Endothelial cell of umbilical vein (primary cell): Measurements from ENCODE around the gene DHFR. TPM values are rescaled to one million over a fixed set of nuclear protein-coding genes. Genes with fewer than 3 reads are reported as not detected.

Experiments used
- BruUV-seq: library from RNA; stranded (reverse); fragments of 400-500 nt; replicated peaks from 2 replicates; lab custom pipeline; 2021; lab: Mats Ljungman, UMichigan
- CTCF ChIA-PET: fragments of 300-600, 350-600 bp; sonication (Branson Sonifier 250); formaldehyde crosslinking; loops from one replicate; lab custom pipeline; 2021; ENCODE audit warnings: antibody characterized with exemption, inconsistent platforms; lab: Charles Lee
- POLR2A ChIA-PET: fragments of 300-600, 350-600 bp; sonication (Branson Sonifier 250); formaldehyde crosslinking; loops from one replicate; lab custom pipeline; 2021; ENCODE audit warnings: antibody characterized with exemption, inconsistent platforms; lab: Charles Lee
- DNase-seq: peaks from one replicate; pipeline ENCODE4 v3.0.0-alpha.2; 2011; ENCODE audit warnings: low read depth, low spot score
- FAIRE-seq: peaks from 2 replicates; lab custom pipeline; 2011; peaks lifted over from hg19 to GRCh38; lab: Jason Lieb, UNC
- H2AFZ ChIP-seq: 2 replicates; pipeline ENCODE4 v1.6.0; 2012; ENCODE audit warnings: low read depth, low read length, control low read depth, inconsistent platforms
- H3K27ac ChIP-seq: 2 replicates; pipeline ENCODE4 v1.5.1; 2011; ENCODE audit warnings: low read depth, mild to moderate bottlenecking, control low read depth, low read length, moderate library complexity; ENCODE audit not compliant: insufficient read depth
- H3K27me3 ChIP-seq, 2 experiments: 2 replicates each; pipeline versions ENCODE4 v1.6.0 to v1.6.1; 2011; ENCODE audit warnings: low read length in 2 of 2, mixed read lengths in 1 of 2; ENCODE audit not compliant: control insufficient read depth in 2 of 2, insufficient read depth in 2 of 2
- H3K36me3 ChIP-seq, 2 experiments: 2 replicates in 1 of 2; 3 replicates in 1 of 2; pipeline ENCODE4 v1.5.1; 2011; ENCODE audit warnings: low read length in 2 of 2, mild to moderate bottlenecking in 1 of 2, moderate library complexity in 1 of 2; ENCODE audit not compliant: control insufficient read depth in 2 of 2, insufficient read depth in 2 of 2; ENCODE audit errors: extremely low read depth in 1 of 2
- H3K4me1 ChIP-seq: 3 replicates; pipeline ENCODE4 v1.5.1; 2011; ENCODE audit warnings: mild to moderate bottlenecking, low read length; ENCODE audit not compliant: control insufficient read depth, insufficient read depth; ENCODE audit errors: extremely low read depth
- H3K4me2 ChIP-seq: 2 replicates; pipeline ENCODE4 v1.6.1; 2011; ENCODE audit warnings: low read length, control low read depth, mixed read lengths; ENCODE audit not compliant: insufficient read depth
- H3K4me3 ChIP-seq, 3 experiments: fragments of 200-600 bp in 1 of 3; sonication (generic), shearing (Covaris generic) in 1 of 3; replicated peaks in 1 of 3; 2 replicates each; pipeline ENCODE4 v1.5.1; 2011 to 2016; ENCODE audit warnings: control low read depth in 3 of 3, low read length in 3 of 3, mild to moderate bottlenecking in 2 of 3, inconsistent platforms in 1 of 3, low read depth in 1 of 3, moderate library complexity in 1 of 3; ENCODE audit not compliant: insufficient read depth in 1 of 3
- H3K79me2 ChIP-seq: 2 replicates; pipeline ENCODE4 v1.6.0; 2012; ENCODE audit warnings: low read length, inconsistent platforms; ENCODE audit not compliant: control insufficient read depth, insufficient read depth
- H3K9ac ChIP-seq: replicated peaks from 2 replicates; pipeline ENCODE3; 2011; ENCODE audit warnings: low read length, control low read depth; ENCODE audit not compliant: insufficient read depth; ENCODE audit errors: extremely low read depth
- H3K9me1 ChIP-seq: replicated peaks from 3 replicates; pipeline ENCODE4 v1.6.0; 2011; ENCODE audit warnings: mild to moderate bottlenecking, low read length; ENCODE audit not compliant: control insufficient read depth, insufficient read depth; ENCODE audit errors: extremely low read depth
- H3K9me3 ChIP-seq: replicated peaks from 2 replicates; pipeline ENCODE4 v1.5.1; 2012; ENCODE audit warnings: low read length, inconsistent platforms; ENCODE audit not compliant: control insufficient read depth, insufficient read depth
- H4K20me1 ChIP-seq: replicated peaks from 2 replicates; pipeline ENCODE3; 2011; ENCODE audit warnings: mild to moderate bottlenecking, low read length; ENCODE audit not compliant: control insufficient read depth, insufficient read depth; ENCODE audit errors: extremely low read depth
- EZH2 ChIP-seq: IDR thresholded peaks from 2 replicates; pipeline ENCODE4 v1.6.1; 2012; ENCODE audit warnings: borderline replicate concordance, low read depth, mild to moderate bottlenecking, moderate library complexity, low read length, inconsistent platforms; ENCODE audit not compliant: severe bottlenecking
- FOS ChIP-seq: IDR thresholded peaks from 2 replicates; pipeline ENCODE4 v1.6.1; 2011; ENCODE audit warnings: mild to moderate bottlenecking, low read length, moderate library complexity, borderline replicate concordance; ENCODE audit not compliant: insufficient read depth
- MYC ChIP-seq: IDR thresholded peaks from one replicate; pipeline ENCODE4 v1.6.1; 2011; ENCODE audit warnings: mild to moderate bottlenecking, low read depth, low read length
- POLR2A ChIP-seq: IDR thresholded peaks from 2 replicates; pipeline ENCODE4 v1.6.1; 2012; ENCODE audit warnings: low read depth, mild to moderate bottlenecking, control low read depth, low read length
- POLR2AphosphoS5 ChIP-seq: IDR thresholded peaks from 2 replicates; pipeline ENCODE4 v1.6.1; 2012; ENCODE audit warnings: low read depth, mild to moderate bottlenecking, control low read depth, low read length, moderate library complexity; ENCODE audit not compliant: insufficient read depth
- dilution Hi-C: fragments of 300-500 bp; cut with MboI; formaldehyde crosslinking; loops from one replicate; pipeline ENCODE4 v1.15.0; 2019; ENCODE audit warnings: low sequenced_read_pairs; ENCODE audit not compliant: extremely low pct_ligation_motif_present
- intact Hi-C: fragments of 100-400 bp; cut with micrococcal nuclease; formaldehyde crosslinking; loops from one replicate; pipeline ENCODE4 v1.10.0; 2022
- polyA plus RNA-seq, 4 experiments: library from polyadenylated mRNA; depleted of rRNA in 3 of 4; stranded (reverse) in 3 of 4; unstranded in 1 of 4; fragments of >200 nt; gene quantifications; 2 replicates each; pipeline versions ENCODE4 v1.2.1 to v1.2.3, GENCODE V29; 2011 to 2012; ENCODE audit warnings: missing spikeins in 1 of 4
- total RNA-seq: library from RNA; stranded (reverse); gene quantifications from 2 replicates; pipeline ENCODE4 v1.2.3, GENCODE V29; 2021

The DHFR gene
- total and polyA plus RNA-seq, 2 donors (not counting 3 experiments of a cell fraction or from before 2014, with no cell fraction given), result 17.6 to 35.8 TPM

GRCh38 chr5:80644900-80645299 is 9.9 kb downstream of the DHFR start:
- CTCF ChIA-PET, result no interaction called here
- Histone ChIP-seq H3K9me3 (no peaks in the 10 kb centered on the region), H3K27ac (no peak overlapping the region), H3K4me1 (no peaks in the 10 kb centered on the region), H3K4me3 (no peak overlapping the region), H3K79me2 (no peaks in the 10 kb centered on the region), H3K4me2 (no peak overlapping the region), H3K36me3 (peaks cover 0 to 2% of the 10 kb centered on the region in 2 experiments), H3K27me3 (no peaks in the 10 kb centered on the region), H2AFZ (no peak overlapping the region), H4K20me1 (no peaks in the 10 kb centered on the region), H3K9me1 (no peaks in the 10 kb centered on the region), H3K9ac (no peak overlapping the region)
- intact Hi-C loops (no loop called here), dilution Hi-C loops (no loop called here)
- TF ChIP-seq FOS, result no peak
- TF ChIP-seq MYC, result no peak
- TF ChIP-seq POLR2A, result no peak
- no peak for TF ChIP-seq EZH2
- no peak for FAIRE-seq
- no peak for DNase-seq
- BruUV-seq, result no TSS peak
- POLR2A ChIA-PET, result no interaction called here

- Histone ChIP-seq H3K4me1 (no peaks in the 10 kb centered on the region), H3K9ac (no peak overlapping the region), H3K79me2 (no peaks in the 10 kb centered on the region), H3K27me3 (no peaks in the 10 kb centered on the region), H3K36me3 (peaks cover 0 to 4% of the 10 kb centered on the region in 2 experiments), H3K4me3 (no peak overlapping the region), H3K9me3 (no peaks in the 10 kb centered on the region), H3K4me2 (no peak overlapping the region), H3K27ac (no peak overlapping the region), H3K9me1 (no peaks in the 10 kb centered on the region), H2AFZ (no peak overlapping the region), H4K20me1 (no peaks in the 10 kb centered on the region)
- FAIRE-seq (no peak), DNase-seq (no peak)
- TF ChIP-seq MYC, result no peak
- TF ChIP-seq POLR2A, result no peak
- no peak for TF ChIP-seq POLR2AphosphoS5
- intact Hi-C loops, result no loop called here
- POLR2A ChIA-PET, result no interaction called here
- CTCF ChIA-PET, result no interaction called here
- BruUV-seq, result no TSS peak
- dilution Hi-C loops, result no loop called here
Observed at GRCh38 chr5:80641353-80641752, 13.4 kb downstream of the DHFR start.
